MM.1S (cell line): Measurements from ENCODE around the gene MAGEB17.

Source experiments
- EZH2 ChIP-seq: fragments of 300-600 bp; sonication (generic); optimal IDR thresholded peaks from 2 replicates; pipeline ENCODE3; 2017; ENCODE audit warnings: low read depth, mild to moderate bottlenecking, antibody characterized with exemption, low read length, mixed read lengths
- EZH2phosphoT487 ChIP-seq: fragments of 300-600 bp; sonication (generic); IDR thresholded peaks from 2 replicates; pipeline ENCODE4 v1.6.1; 2018; ENCODE audit warnings: antibody characterized with exemption, low read length
- TF ChIP-seq, protein P1 (sequence below): fragments of 300-600 bp; sonication (generic); IDR thresholded peaks from 2 replicates; pipeline ENCODE4 v1.5.1; 2016; ENCODE audit warnings: antibody characterized with exemption, low read length, mixed read lengths

DNA sequence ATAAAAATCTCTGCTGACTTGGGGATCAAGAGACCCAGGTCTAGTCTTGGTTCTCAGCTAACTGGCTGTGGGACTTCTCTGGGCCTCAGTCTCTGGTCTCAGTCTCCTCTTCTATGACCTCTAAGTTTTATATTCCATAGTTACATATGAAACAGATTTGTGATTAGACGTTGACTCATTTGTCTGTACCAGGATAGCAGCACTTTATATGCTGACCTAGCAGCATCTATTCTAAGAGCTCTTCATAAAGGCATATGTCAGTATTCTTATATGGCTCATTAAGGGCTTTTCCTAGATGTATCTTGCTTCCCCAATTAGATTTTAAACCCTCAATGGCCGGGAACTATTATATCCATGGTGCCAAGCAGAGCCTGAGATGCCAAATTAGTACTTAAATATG is 31.2 kb upstream of the MAGEB17 start:
- TF ChIP-seq, protein P1, sequence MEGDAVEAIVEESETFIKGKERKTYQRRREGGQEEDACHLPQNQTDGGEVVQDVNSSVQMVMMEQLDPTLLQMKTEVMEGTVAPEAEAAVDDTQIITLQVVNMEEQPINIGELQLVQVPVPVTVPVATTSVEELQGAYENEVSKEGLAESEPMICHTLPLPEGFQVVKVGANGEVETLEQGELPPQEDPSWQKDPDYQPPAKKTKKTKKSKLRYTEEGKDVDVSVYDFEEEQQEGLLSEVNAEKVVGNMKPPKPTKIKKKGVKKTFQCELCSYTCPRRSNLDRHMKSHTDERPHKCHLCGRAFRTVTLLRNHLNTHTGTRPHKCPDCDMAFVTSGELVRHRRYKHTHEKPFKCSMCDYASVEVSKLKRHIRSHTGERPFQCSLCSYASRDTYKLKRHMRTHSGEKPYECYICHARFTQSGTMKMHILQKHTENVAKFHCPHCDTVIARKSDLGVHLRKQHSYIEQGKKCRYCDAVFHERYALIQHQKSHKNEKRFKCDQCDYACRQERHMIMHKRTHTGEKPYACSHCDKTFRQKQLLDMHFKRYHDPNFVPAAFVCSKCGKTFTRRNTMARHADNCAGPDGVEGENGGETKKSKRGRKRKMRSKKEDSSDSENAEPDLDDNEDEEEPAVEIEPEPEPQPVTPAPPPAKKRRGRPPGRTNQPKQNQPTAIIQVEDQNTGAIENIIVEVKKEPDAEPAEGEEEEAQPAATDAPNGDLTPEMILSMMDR: no peak
- TF ChIP-seq EZH2 (no peak), EZH2phosphoT487 (no peak)
